Measurements from ENCODE around the gene TOMM5.

GRCh38 chr9:37623267-37623666, 30.9 kb upstream of the TOMM5 start:
- TF ChIP-seq CTCF (IDR thresholded peaks at IDR 0.05) (no peak), POLR2A (IDR thresholded peaks at IDR 0.05) (no peak)

All from lower leg skin (tissue), 3 donors.